ENCODE results near the gene PRSS57.
"Not testable (repeated sequence)": the region's sequence is repeated elsewhere in the genome, so short reads cannot be mapped to it uniquely, and the experiment has no call there.

PRSS57 gene

DNA sequence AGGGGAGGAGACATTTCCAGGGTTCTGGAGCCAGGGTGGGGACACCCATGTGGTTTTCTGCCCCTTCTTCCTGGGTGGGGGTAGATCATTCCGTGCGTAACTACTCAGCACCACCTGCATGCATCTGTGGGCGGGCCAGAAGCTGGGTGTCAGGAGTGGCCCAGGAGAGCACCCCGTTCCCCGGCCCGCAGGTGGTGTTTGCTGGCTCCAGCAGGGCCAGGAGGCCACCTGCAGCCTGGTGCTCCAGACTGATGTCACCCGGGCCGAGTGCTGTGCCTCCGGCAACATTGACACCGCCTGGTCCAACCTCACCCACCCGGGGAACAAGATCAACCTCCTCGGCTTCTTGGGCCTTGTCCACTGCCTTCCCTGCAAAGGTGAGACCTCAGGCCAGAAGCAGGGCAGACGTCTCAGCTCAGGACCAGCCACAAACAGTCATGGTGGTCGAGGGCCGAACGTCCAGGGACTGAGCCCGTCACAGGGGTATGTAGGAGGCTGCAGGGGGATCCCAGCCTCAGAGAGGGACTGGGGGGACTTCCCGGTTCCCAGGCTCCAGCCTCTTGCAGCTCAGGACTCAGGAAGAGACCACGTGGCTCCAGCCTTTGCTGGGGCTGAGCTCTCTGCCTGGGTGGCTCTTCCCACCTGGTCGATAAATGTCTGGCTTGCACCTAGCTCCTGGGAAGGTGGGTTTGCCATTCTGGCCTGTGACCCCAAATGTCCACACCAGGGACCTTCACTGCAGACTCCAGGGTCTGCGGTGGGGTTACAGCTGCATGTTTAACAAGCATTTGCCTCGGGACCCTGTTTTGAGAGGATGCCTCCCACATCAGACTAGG, 17.4 kb downstream of the PRSS57 start:
- TF ChIP-seq POLR2A (IDR thresholded peaks at IDR 0.05; ENCODE audit: low read length), result no peak
- no peak for TF ChIP-seq GATA1 (IDR thresholded peaks at IDR 0.05; ENCODE audit: low read depth, low read length)
- DNase-seq, result no peak

GRCh38 chr19:677201-677600, 18.1 kb downstream of the PRSS57 start:
- no peak for DNase-seq
- no peak for TF ChIP-seq POLR2A (IDR thresholded peaks at IDR 0.05; ENCODE audit: low read length)
- TF ChIP-seq GATA1 (IDR thresholded peaks at IDR 0.05; ENCODE audit: low read depth, low read length), result no peak

DNA sequence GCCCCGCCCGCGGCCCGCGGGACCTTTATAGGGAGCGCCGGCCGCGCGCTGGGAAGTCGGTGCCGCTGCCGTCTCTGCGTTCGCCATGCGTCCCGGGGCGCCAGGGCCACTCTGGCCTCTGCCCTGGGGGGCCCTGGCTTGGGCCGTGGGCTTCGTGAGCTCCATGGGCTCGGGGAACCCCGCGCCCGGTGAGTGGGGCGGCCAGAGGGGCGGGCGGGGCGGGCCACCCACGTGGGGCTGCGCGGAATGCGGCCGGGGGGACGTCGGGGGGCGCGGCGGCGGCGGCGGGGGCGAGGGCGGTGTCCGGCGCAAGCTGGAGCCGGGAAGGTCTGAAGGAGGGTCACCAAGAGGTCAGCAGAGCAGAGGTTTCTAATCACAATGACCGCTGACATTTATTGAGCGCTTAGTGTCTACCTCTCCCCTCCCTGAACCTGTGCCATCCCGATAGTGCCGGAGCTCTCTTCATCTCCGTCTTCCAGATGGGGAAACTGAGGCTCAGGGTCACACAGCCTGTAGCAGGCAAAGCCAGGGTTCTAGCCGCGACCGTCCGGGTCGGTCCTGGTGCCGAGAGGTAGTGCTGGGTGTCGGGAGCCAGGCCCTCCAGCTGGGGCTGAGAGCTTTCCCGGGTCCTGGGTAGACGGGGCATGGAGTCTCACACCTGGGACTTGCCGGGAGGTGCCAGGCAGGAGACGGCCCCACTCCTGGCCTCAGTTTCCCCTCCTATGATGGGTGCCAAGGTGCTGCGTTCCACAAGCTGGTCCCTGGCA, 18.7 kb downstream of the PRSS57 start, which contains the start of gene FSTL3:
TSS of gene FSTL3 (plus strand) at position 54 of the 767 bp plus-strand sequence. CDS start at position 86, 32 bp downstream.
- TF ChIP-seq POLR2A (IDR thresholded peaks at IDR 0.05; ENCODE audit: low read length) (no peak), GATA1 (IDR thresholded peaks at IDR 0.05; ENCODE audit: low read depth, low read length) (no peak)
- no peak for DNase-seq

DNA sequence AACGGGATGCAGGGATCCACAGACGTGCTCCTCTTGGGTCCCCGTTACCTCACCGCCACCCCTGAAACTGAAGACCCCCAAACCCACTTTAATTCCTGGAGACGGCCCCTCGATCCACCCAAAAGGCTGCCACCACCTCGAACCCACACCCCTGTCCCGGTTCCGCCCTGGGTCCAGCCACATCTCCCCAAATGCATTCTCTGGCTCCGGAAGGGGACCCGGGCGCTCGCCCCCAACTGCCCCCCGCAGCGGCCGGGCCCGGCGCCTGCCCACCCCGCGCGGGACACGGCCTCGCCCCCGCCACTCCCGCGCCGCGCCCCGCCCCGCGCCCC, 19.3 kb downstream of the PRSS57 start:
- no peak for DNase-seq
- TF ChIP-seq GATA1 (IDR thresholded peaks at IDR 0.05; ENCODE audit: low read depth, low read length), result no peak
- no peak for TF ChIP-seq POLR2A (IDR thresholded peaks at IDR 0.05; ENCODE audit: low read length)

- DNase-seq, result no peak
- no peak for TF ChIP-seq POLR2A (IDR thresholded peaks at IDR 0.05; ENCODE audit: low read length)
- TF ChIP-seq GATA1 (IDR thresholded peaks at IDR 0.05; ENCODE audit: low read depth, low read length), result no peak
These were observed 20.7 kb downstream of the PRSS57 start for GRCh38 chr19:674282-675151.

DNA sequence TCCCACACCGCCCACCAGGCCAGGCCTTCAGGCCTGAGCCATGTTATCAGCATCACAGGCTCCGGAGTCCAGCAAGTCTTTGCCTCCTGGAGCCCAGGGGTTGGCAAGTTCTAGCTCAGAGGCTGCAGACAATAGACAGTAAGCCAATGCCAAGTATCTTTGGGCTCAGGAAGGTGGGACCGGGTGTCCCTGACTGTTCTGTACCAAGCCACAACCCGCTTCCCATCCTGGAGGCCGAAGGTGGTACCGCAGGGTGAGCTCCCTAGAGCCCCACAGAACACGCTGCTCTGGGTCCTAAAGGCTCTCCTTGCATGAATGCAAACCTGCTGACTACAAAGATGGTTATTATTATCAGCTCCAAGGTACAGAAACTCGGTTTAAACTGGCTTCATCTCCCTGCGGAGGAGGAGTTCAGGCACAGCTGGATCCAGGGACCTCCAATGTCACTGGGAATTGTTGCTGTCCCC, 24.6 kb downstream of the PRSS57 start:
- TF ChIP-seq POLR2A (IDR thresholded peaks at IDR 0.05; ENCODE audit: low read length), result no peak
- TF ChIP-seq GATA1 (IDR thresholded peaks at IDR 0.05; ENCODE audit: low read depth, low read length), result no peak
- peak in 1 of 2 experiments; percentile 30 for DNase-seq

GRCh38 chr19:668675-669434, 26.4 kb downstream of the PRSS57 start:
- DNase-seq, result peak in 1 of 2 experiments; percentile 75

- not testable (repeated sequence) for DNase-seq
These were observed 28.2 kb downstream of the PRSS57 start for GRCh38 chr19:666985-667573.

DNA sequence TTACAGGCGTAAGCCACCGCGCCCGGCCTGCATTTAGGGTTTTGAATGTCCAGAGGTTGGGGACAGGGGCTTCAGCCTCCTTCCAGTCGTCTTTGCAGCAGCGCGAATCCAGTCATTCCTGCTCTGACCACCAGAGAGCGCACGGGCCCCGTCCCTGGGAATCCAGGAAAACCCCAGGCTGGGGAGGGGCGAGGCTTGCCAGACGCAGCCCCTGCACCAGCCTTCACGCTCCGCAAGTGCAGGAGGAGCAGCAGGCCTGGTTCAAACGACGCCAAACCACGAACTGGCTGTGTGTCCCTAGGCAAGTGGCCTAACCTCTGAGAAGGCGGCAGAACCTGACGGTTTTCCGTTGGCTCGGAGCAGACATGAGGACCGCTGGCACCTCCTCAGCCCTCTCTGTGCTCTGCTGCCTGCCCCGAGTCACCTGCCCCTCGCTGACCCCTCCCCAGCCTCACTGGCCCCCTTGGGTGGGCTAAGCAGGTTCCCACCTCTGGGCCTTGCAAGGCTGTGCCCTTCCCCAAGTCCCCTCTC, 30.3 kb downstream of the PRSS57 start:
- TF ChIP-seq POLR2A (IDR thresholded peaks at IDR 0.05; ENCODE audit: low read length) (no peak), GATA1 (IDR thresholded peaks at IDR 0.05; ENCODE audit: low read depth, low read length) (no peak)
- DNase-seq, result peak; percentile 73 to 82

- TF ChIP-seq POLR2A (IDR thresholded peaks at IDR 0.05; ENCODE audit: low read length), result no peak
- no peak for TF ChIP-seq GATA1 (IDR thresholded peaks at IDR 0.05; ENCODE audit: low read depth, low read length)
- no peak for DNase-seq
These were observed 31.6 kb downstream of the PRSS57 start for GRCh38 chr19:663682-664117.

DNA sequence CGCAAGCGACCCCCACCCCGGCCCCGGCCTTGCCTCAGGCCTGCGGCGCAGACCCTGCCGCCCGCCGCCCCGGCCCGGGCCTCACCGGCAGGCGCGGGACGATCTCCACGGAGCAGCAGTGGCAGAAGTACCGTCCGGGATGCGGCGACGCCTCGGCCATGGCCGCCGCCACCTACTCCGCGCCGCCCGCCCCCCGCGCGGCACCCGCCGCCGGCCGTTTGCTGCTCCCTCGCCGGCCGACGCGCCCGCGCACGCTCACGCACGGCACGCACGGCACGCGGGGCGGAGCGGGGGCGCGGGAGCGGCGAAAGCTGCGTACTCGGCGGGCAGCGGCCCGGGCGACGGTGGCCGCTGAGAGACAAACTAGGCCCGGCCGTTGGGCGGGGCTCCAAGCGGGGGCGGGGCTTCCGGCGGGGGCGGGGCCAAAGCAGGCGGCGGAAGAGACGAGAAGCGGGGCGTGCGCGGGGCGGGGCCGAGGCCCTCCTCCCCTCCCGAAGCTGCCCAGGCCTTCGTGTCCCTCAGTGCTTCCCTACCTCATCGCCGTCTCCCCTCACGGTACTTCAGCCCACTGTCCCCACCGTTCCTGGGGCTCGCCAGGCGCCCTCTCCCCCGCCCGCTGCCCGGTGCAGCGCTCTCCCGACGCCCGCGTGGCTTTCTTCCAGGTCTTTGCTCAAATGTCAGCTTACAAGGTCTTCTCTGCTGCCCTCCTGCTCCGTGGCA, 32.1 kb downstream of the PRSS57 start, which contains the start of gene RNF126:
TSS of gene RNF126 (minus strand) at position 253 of the 720 bp plus-strand sequence. CDS start at position 160, 93 bp downstream.
- TF ChIP-seq GATA1 (IDR thresholded peaks at IDR 0.05; ENCODE audit: low read depth, low read length) (no peak), POLR2A (IDR thresholded peaks at IDR 0.05; ENCODE audit: low read length) (peak; percentile 60)
- peak; percentile 95 to 97 for DNase-seq

Measured in erythroblast (primary cell).